Pancreas (tissue), 10 donors: ENCODE measurements around the gene ASTL. TPM values are rescaled to one million over a fixed set of nuclear protein-coding genes. Genes with fewer than 3 reads are reported as not detected.
A peak's percentile ranks its signal among the peaks of the same experiment; 100 is the strongest.

Source experiments
- ATAC-seq, 4 donors: fragments of 200-7000 bp; cut with Tn5 transposase; one replicate each; pipeline versions ENCODE4 v1.8.0 to v1.9.1; 2020; ENCODE audit warnings: mild to moderate bottlenecking in 4 of 4, moderate library complexity in 4 of 4
- DNase-seq, 6 donors: peaks; one replicate each; pipeline ENCODE4 v3.0.0-alpha.2; 2020
- FAIRE-seq: peaks from 2 replicates; lab custom pipeline; 2012; peaks lifted over from hg19 to GRCh38; lab: Jason Lieb, UNC
- H3K27ac ChIP-seq, 4 donors: fragments of 200-600 bp; sonication (generic); 1 replicate in 3 of 4; 2 replicates in 1 of 4; pipeline versions ENCODE4 v1.5.0 to v1.8.0; 2020
- H3K27me3 ChIP-seq, 4 donors: fragments of 200-600 bp; one replicate each; pipeline ENCODE4 v1.8.0; 2021
- H3K36me3 ChIP-seq, 3 donors: fragments of 200-600 bp; sonication (generic) in 1 of 3; one replicate each; pipeline versions ENCODE4 v1.5.0 to v1.8.0; 2020 to 2021
- H3K4me1 ChIP-seq, 3 donors: fragments of 200-600 bp; one replicate each; pipeline ENCODE4 v1.8.0; 2021
- H3K4me3 ChIP-seq, 4 donors: fragments of 200-600 bp; sonication (generic) in 2 of 4; one replicate each; pipeline versions ENCODE4 v1.5.0 to v1.8.0; 2020 to 2021
- H3K9me3 ChIP-seq, 4 donors: fragments of 200-600 bp; one replicate each; pipeline ENCODE4 v1.8.0; 2021
- WGBS, 2 donors: extraction: QIAGEN DNeasy Blood & Tissue Kit; methylation state at CpG; one replicate each; pipeline ENCODE4 v1.1.7; 2013; 5-methylcytosine and 5-hydroxymethylcytosine counted together
- intact Hi-C, 3 donors: fragments of 100-400 bp; cut with DNase I; formaldehyde crosslinking; loops; one replicate each; pipeline versions ENCODE4 v1.11.1 to v1.14.2; 2022
- polyA plus RNA-seq, 2 donors: library from polyadenylated mRNA; stranded (reverse); fragments of 200-250 nt; gene quantifications; one replicate each; pipeline ENCODE4 v1.2.3, GENCODE V29; 2013
- total RNA-seq, 6 donors: library from RNA; stranded (reverse); fragmentation: NEBNext Ultra II Directional in 4 of 6; extraction: Animal tissue kit (Norgen Biotek cat#: 25700) in 4 of 6; gene quantifications; one replicate each; pipeline versions ENCODE4 v1.2.1 to v1.2.4, GENCODE V29; 2021 to 2023
- TF ChIP-seq, protein P1 (sequence below), 4 donors: fragments of 200-600 bp; sonication (generic) in 3 of 4; IDR thresholded peaks; one replicate each; pipeline versions ENCODE4 v1.5.0 to v1.8.0; 2021; ENCODE audit warnings: antibody characterized with exemption in 4 of 4
- donor health status: healthy with polysubstance abuse.
- donor health status: DM: no; HTN: no; CAD: no; lungs with moderate emphysema.
- donor health status: DM: no; HTN: no; CAD: no.
- donor health status: control.
- donor health status: control.
- donor health status: Bipolar disorder and iron deficiency.
- donor health status: DM: yes; HTN: yes; CAD: no.
- donor health status: DM: no; HTN: no; CAD: no.
- donor health status: DM: no; HTN: no; CAD: no.
- donor health status: DM: yes; HTN: yes; CAD: no.

ASTL gene
- total and polyA plus RNA-seq, 8 donors, result 0.14 TPM; not detected in 7

DNA sequence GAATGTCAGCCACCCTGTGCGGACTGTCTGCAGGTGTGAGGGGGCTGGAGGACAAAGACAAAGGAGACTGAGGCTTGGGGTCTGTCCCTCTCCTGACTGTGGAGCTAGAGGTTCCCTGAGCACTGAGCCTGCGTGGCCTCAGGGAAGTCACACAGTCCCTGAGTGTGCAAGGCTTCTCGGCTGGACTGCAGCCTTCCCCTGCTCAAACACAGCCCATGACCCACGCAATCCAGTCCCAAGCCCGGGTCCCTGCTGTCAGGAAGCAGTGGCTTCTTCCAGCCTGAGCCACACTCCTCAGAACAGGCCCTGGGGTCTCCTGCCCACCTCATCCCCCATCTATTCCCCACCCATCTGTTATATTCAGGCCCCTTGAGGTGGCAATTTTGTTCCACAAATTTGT is 2.7 kb downstream of the ASTL start:
- no peaks in the 10 kb centered on the region for H3K4me1 ChIP-seq
- WGBS, 2 donors, result 76 to 81% methylated on average over 5 of the region's 5 CpGs
- TF ChIP-seq, protein P1, sequence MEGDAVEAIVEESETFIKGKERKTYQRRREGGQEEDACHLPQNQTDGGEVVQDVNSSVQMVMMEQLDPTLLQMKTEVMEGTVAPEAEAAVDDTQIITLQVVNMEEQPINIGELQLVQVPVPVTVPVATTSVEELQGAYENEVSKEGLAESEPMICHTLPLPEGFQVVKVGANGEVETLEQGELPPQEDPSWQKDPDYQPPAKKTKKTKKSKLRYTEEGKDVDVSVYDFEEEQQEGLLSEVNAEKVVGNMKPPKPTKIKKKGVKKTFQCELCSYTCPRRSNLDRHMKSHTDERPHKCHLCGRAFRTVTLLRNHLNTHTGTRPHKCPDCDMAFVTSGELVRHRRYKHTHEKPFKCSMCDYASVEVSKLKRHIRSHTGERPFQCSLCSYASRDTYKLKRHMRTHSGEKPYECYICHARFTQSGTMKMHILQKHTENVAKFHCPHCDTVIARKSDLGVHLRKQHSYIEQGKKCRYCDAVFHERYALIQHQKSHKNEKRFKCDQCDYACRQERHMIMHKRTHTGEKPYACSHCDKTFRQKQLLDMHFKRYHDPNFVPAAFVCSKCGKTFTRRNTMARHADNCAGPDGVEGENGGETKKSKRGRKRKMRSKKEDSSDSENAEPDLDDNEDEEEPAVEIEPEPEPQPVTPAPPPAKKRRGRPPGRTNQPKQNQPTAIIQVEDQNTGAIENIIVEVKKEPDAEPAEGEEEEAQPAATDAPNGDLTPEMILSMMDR (IDR thresholded peaks at IDR 0.05), result no peak
- FAIRE-seq (no peak), ATAC-seq (no peak), DNase-seq (peak in 2 of 6 donors; percentile 5 to 20)
- H3K36me3 ChIP-seq, result no peaks in the 10 kb centered on the region
- H3K9me3 ChIP-seq, result no peaks in the 10 kb centered on the region
- no peaks in the 10 kb centered on the region for H3K27me3 ChIP-seq
- no peak overlapping the region for H3K4me3 ChIP-seq
- intact Hi-C loops, result no loop called here
- H3K27ac ChIP-seq, result no peak overlapping the region

- FAIRE-seq (no peak), ATAC-seq (no peak), DNase-seq (peak in 2 of 6 donors; percentile 9 to 33)
- TF ChIP-seq, protein P1 (IDR thresholded peaks at IDR 0.05), result no peak
- Histone ChIP-seq H3K27me3 (no peaks in the 10 kb centered on the region), H3K4me3 (no peak overlapping the region), H3K36me3 (no peaks in the 10 kb centered on the region), H3K27ac (no peak overlapping the region), H3K4me1 (no peaks in the 10 kb centered on the region), H3K9me3 (no peaks in the 10 kb centered on the region)
- WGBS, 2 donors, result 84 to 87% methylated on average over 9 of the region's 9 CpGs
- intact Hi-C loops, result no loop called here
Measured at GRCh38 chr2:96135171-96135570, 3.1 kb downstream of the ASTL start.

- TF ChIP-seq, protein P1 (IDR thresholded peaks at IDR 0.05), result no peak
- H3K27ac ChIP-seq, result no peak overlapping the region
- ATAC-seq, result no peak
- no peaks in the 10 kb centered on the region for H3K36me3 ChIP-seq
- FAIRE-seq, result no peak
- peak in 2 of 6 donors; percentile 7 to 55 for DNase-seq
- H3K4me1 ChIP-seq, result no peaks in the 10 kb centered on the region
- 69 to 71% methylated on average over 11 of the region's 11 CpGs for WGBS, 2 donors
- no peak overlapping the region for H3K4me3 ChIP-seq
- no peaks in the 10 kb centered on the region for H3K27me3 ChIP-seq
- no peaks in the 10 kb centered on the region for H3K9me3 ChIP-seq
- intact Hi-C loops, result no loop called here
Measured at GRCh38 chr2:96134421-96134820, 3.9 kb downstream of the ASTL start.

DNA sequence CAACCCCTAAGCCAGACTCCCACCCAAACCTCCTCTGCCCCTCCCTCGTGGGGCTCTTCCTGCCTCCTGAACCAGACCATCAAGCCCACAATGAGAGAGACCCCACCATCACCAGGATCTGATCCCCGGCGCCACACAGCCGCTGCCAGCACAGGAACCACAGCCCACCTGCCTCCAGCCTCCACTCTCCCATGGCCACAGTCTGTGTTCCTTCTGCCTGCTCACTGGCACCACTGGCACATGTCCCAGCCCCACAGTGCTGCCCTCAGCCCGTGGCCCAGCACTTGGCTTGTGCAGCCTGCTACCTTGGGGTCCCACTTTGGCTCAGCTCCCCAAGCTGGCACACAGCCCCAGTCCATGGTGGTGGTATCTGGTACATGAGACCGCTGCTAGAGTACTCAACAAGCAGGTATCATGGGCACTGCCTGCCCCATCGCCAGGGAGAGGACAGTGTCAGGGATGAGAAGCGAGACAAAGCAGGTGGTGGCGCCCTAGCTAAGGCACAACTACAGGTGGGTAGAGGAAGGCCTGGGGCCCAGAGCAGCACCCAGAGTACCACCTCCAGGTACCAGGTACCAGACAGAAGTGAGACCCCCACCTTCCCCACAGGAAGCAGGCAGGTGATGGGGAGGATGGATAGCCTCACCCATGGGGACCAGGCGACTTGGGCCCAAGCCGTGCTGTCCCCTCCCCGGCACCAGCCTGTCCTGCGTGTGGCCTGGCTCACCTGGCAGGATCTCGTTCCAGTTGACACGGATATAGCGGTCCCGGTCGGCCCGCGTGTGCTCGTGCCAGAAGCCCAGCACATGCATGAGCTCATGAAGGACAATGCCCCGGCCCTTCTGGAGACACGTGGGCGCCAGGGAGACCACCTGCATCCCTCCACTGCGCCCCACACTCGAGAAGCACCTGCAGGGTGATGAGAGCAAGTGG is 6.2 kb downstream of the ASTL start:
- no peaks in the 10 kb centered on the region for H3K36me3 ChIP-seq
- no peak overlapping the region for H3K4me3 ChIP-seq
- no peaks in the 10 kb centered on the region for H3K4me1 ChIP-seq
- H3K27ac ChIP-seq, result no peak overlapping the region
- intact Hi-C loops, result no loop called here
- ATAC-seq (no peak), FAIRE-seq (no peak), DNase-seq (peak in 2 of 6 donors; percentile 28 to 57)
- no peaks in the 10 kb centered on the region for H3K9me3 ChIP-seq
- TF ChIP-seq, protein P1 (IDR thresholded peaks at IDR 0.05), result no peak
- H3K27me3 ChIP-seq, result no peaks in the 10 kb centered on the region
- WGBS, 2 donors, result 88 to 91% methylated on average over 26 of the region's 26 CpGs
